IMR-90 (cell line): Measurements from ENCODE around the gene MLX.

Experiments used
- CEBPB ChIP-seq: IDR thresholded peaks from 2 replicates; pipeline ENCODE4 v1.6.1; 2012; ENCODE audit warnings: low read depth, low read length, improper control_type of control experiment
- MAFK ChIP-seq: IDR thresholded peaks from 2 replicates; pipeline ENCODE4 v1.6.1; 2012; ENCODE audit warnings: low read depth, low read length, improper control_type of control experiment
- MAZ ChIP-seq: IDR thresholded peaks from 2 replicates; pipeline ENCODE4 v1.6.1; 2012; ENCODE audit warnings: low read depth, mild to moderate bottlenecking, low read length, improper control_type of control experiment, moderate library complexity, borderline replicate concordance
- MXI1 ChIP-seq: IDR thresholded peaks from 2 replicates; pipeline ENCODE4 v1.6.1; 2012; ENCODE audit warnings: low read depth, mild to moderate bottlenecking, low read length, moderate library complexity, borderline replicate concordance
- POLR2A ChIP-seq: IDR thresholded peaks from 2 replicates; pipeline ENCODE4 v1.6.1; 2012; ENCODE audit warnings: mild to moderate bottlenecking, low read depth, low read length
- RAD21 ChIP-seq: IDR thresholded peaks from 2 replicates; pipeline ENCODE4 v1.6.1; 2012; ENCODE audit warnings: low read length, improper control_type of control experiment
- RCOR1 ChIP-seq: IDR thresholded peaks from 2 replicates; pipeline ENCODE4 v1.6.1; 2012; ENCODE audit warnings: mild to moderate bottlenecking, low read length, improper control_type of control experiment; ENCODE audit not compliant: insufficient replicate concordance
- SMC3 ChIP-seq: fragments of 150-350 bp; IDR thresholded peaks from 2 replicates; pipeline ENCODE4 v1.6.1; 2016; ENCODE audit warnings: low read depth, mild to moderate bottlenecking, antibody characterized with exemption, low read length, moderate library complexity
- TF ChIP-seq, protein P1 (sequence below): conservative IDR thresholded peaks from 2 replicates; pipeline ENCODE4 v1.5.1; 2012; ENCODE audit warnings: mild to moderate bottlenecking, low read depth, low read length, improper control_type of control experiment
- TF ChIP-seq, protein P2 (sequence below): fragments of 150-350 bp; IDR thresholded peaks from 2 replicates; pipeline ENCODE4 v1.6.1; 2017; ENCODE audit warnings: mild to moderate bottlenecking, antibody characterized with exemption, low read length, low read depth

DNA sequence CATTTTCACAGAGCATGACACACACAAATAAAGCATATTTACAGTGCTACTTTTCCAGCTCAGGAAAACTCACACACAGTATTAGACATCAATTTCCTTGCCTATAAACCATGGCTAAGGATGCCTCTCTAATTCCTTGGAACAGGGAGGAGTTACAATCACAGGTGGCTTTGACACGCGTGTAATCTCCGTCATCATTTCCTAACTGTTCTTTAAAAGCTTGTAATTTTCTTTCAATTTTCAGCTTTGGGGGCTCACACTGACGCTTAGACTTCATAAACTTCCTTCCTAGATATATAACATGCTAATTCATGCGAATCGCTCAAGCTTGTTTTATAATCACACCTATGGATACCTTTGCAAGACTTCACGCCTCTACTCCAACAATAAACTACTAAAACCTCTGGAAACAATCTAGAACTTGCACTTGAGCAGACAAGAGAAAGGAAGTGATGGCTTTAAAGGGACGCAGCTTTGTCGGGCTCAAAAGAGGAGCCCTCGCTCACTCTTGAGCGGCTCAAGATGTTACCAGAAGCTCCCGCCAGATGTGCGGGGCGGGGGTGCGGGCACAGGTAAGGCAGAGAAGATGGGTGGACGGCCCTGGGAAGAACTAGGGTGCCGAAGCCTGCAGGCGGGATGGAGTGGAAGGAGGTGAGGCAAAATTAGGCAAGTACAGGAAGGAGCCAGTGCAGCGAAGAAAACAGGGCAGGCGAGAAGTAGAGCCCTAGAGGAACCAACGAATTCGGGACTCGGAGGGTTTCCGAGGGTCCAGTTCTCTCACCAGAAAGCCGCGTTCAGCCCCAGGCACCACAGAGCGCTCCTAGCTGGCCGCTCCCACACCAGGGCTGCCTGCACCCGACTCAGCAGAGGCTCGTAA is 41.6 kb downstream of the MLX start:
- TF ChIP-seq, protein P1, sequence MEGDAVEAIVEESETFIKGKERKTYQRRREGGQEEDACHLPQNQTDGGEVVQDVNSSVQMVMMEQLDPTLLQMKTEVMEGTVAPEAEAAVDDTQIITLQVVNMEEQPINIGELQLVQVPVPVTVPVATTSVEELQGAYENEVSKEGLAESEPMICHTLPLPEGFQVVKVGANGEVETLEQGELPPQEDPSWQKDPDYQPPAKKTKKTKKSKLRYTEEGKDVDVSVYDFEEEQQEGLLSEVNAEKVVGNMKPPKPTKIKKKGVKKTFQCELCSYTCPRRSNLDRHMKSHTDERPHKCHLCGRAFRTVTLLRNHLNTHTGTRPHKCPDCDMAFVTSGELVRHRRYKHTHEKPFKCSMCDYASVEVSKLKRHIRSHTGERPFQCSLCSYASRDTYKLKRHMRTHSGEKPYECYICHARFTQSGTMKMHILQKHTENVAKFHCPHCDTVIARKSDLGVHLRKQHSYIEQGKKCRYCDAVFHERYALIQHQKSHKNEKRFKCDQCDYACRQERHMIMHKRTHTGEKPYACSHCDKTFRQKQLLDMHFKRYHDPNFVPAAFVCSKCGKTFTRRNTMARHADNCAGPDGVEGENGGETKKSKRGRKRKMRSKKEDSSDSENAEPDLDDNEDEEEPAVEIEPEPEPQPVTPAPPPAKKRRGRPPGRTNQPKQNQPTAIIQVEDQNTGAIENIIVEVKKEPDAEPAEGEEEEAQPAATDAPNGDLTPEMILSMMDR = no peak
- TF ChIP-seq, protein P2, sequence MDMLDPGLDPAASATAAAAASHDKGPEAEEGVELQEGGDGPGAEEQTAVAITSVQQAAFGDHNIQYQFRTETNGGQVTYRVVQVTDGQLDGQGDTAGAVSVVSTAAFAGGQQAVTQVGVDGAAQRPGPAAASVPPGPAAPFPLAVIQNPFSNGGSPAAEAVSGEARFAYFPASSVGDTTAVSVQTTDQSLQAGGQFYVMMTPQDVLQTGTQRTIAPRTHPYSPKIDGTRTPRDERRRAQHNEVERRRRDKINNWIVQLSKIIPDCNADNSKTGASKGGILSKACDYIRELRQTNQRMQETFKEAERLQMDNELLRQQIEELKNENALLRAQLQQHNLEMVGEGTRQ = no peak
- no peak for TF ChIP-seq RAD21
- TF ChIP-seq MAFK = no peak
- no peak for TF ChIP-seq SMC3
- TF ChIP-seq POLR2A = no peak
- no peak for TF ChIP-seq RCOR1
- no peak for TF ChIP-seq MAZ
- TF ChIP-seq MXI1 = no peak
- TF ChIP-seq CEBPB = no peak
